A549 treated with GW870086 at 1 μM for 4 hours (cell line): ENCODE results near the gene BCAS2. TPM values are rescaled to one million over a fixed set of nuclear protein-coding genes. Genes with fewer than 3 reads are reported as not detected.

ENCODE experiments used
- total RNA-seq: library from RNA; stranded (reverse); fragments of 200-300 nt; extraction: Qiagen RNA extraction; gene quantifications from 5 replicates; pipeline ENCODE4 v1.2.3, GENCODE V29; 2022; ENCODE audit warnings: low read depth

BCAS2 gene
- 24.8 to 28.2 TPM (median 27.0 TPM) in 5 replicates for total RNA-seq

GRCh38 chr1:114581335-114582287, at the start of gene BCAS2:
TSS of gene BCAS2 (minus strand) at chr1:114581615. CDS start at chr1:114581591, 24 bp downstream.

Other genes starting within 250 kb of the BCAS2 start
- gene TRIM33, start 70.4 kb downstream of the BCAS2 start, total RNA-seq, result 6.8 to 14.6 TPM (median 11.3 TPM) in 5 replicates
- gene DENND2C, start 88.4 kb upstream of the BCAS2 start, total RNA-seq, result 0.42 to 0.49 TPM (median 0.46 TPM) in 5 replicates
- not detected in 5 replicates for gene AMPD1, start 113.9 kb upstream of the BCAS2 start, total RNA-seq
- 22.3 to 33.8 TPM (median 31.0 TPM) in 5 replicates for gene NRAS, start 135.2 kb upstream of the BCAS2 start, total RNA-seq
- gene CSDE1, start 176.4 kb upstream of the BCAS2 start, total RNA-seq, result 114 to 150 TPM (median 129 TPM) in 5 replicates
- 13.4 to 19.3 TPM (median 18.3 TPM) in 5 replicates for gene SIKE1, start 199.1 kb upstream of the BCAS2 start, total RNA-seq